B cell (primary cell): ENCODE data around the gene UBQLN3. TPM values are rescaled to one million over a fixed set of nuclear protein-coding genes. Genes with fewer than 3 reads are reported as not detected.

Source experiments
- ATAC-seq: fragments of 200-7000 bp; cut with Tn5 transposase; one replicate; pipeline ENCODE4 v1.10.0; 2021; ENCODE audit warnings: low read depth, mild to moderate bottlenecking, moderate number of reproducible peaks, moderate library complexity
- CTCF ChIA-PET: fragments of 350-600 bp; sonication (Branson Sonifier 250); formaldehyde crosslinking; loops from one replicate; lab custom pipeline; 2021; ENCODE audit warnings: antibody characterized with exemption, inconsistent platforms; lab: Charles Lee
- POLR2A ChIA-PET: fragments of 350-600 bp; sonication (Branson Sonifier 250); formaldehyde crosslinking; loops from one replicate; lab custom pipeline; 2021; ENCODE audit warnings: antibody characterized with exemption; lab: Charles Lee
- DNase-seq: peaks from one replicate; pipeline ENCODE4 v3.0.0; 2013
- H2AFZ ChIP-seq: 2 replicates; pipeline ENCODE4 v1.6.1; 2012; ENCODE audit warnings: mild to moderate bottlenecking, low read depth, low read length; ENCODE audit not compliant: insufficient read depth, poor library complexity, severe bottlenecking
- H3K27ac ChIP-seq, 2 donors: 1 replicate in 1 of 2; 2 replicates in 1 of 2; pipeline ENCODE4 v1.5.1; 2012 to 2013; ENCODE audit warnings: low read length in 2 of 2, mild to moderate bottlenecking in 2 of 2, moderate library complexity in 1 of 2
- H3K27me3 ChIP-seq, 4 experiments: fragments of 200-600 bp in 1 of 4; sonication (generic) in 1 of 4; replicated peaks in 1 of 4; 1 replicate in 2 of 4; 2 replicates in 2 of 4; pipeline versions ENCODE4 v1.6.1 to v1.7.0; 2013 to 2016; ENCODE audit warnings: low read length in 3 of 4, mild to moderate bottlenecking in 2 of 4, mixed read lengths in 1 of 4, moderate library complexity in 1 of 4; ENCODE audit not compliant: insufficient read depth in 4 of 4, control insufficient read depth in 3 of 4; ENCODE audit errors: control extremely low read depth in 1 of 4
- H3K36me3 ChIP-seq, 2 experiments: replicated peaks in 1 of 2; 1 replicate in 1 of 2; 2 replicates in 1 of 2; pipeline versions ENCODE4 v1.6.1 to v1.7.1; 2013; ENCODE audit warnings: low read length in 1 of 2; ENCODE audit not compliant: insufficient read depth in 2 of 2, control insufficient read depth in 1 of 2; ENCODE audit errors: control extremely low read depth in 1 of 2, extremely low read depth in 1 of 2
- H3K4me1 ChIP-seq, 2 donors: fragments of 200-600 bp in 1 of 2; sonication (generic) in 1 of 2; 1 replicate in 1 of 2; 2 replicates in 1 of 2; pipeline versions ENCODE4 v1.5.1 to v1.6.1; 2013 to 2017; ENCODE audit warnings: low read length in 2 of 2; ENCODE audit not compliant: control insufficient read depth in 2 of 2, insufficient read depth in 2 of 2
- H3K4me2 ChIP-seq: replicated peaks from 2 replicates; pipeline ENCODE3; 2012; ENCODE audit warnings: mild to moderate bottlenecking, low read depth, low read length; ENCODE audit not compliant: poor library complexity, severe bottlenecking
- H3K4me3 ChIP-seq, 5 experiments: fragments of 200-600 bp in 1 of 5; sonication (generic) in 1 of 5; 1 replicate in 3 of 5; 2 replicates in 2 of 5; pipeline versions ENCODE4 v1.5.1 to v1.7.0; 2011 to 2016; ENCODE audit warnings: low read length in 4 of 5, mild to moderate bottlenecking in 4 of 5, low read depth in 2 of 5, control low read depth in 1 of 5, moderate library complexity in 1 of 5; ENCODE audit not compliant: insufficient read depth in 1 of 5; ENCODE audit errors: control extremely low read depth in 1 of 5, extremely low read depth in 1 of 5
- H3K79me2 ChIP-seq: fragments of 200-600 bp; sonication (generic); one replicate; pipeline ENCODE4 v1.6.0; 2016; ENCODE audit warnings: low read length; ENCODE audit not compliant: control insufficient read depth, insufficient read depth
- H3K9ac ChIP-seq: fragments of 200-600 bp; sonication (generic); 2 replicates; pipeline ENCODE4 v1.6.1; 2017; ENCODE audit warnings: mild to moderate bottlenecking, low read length, moderate library complexity
- H3K9me3 ChIP-seq, 3 donors: one replicate each; pipeline versions ENCODE4 v1.6.1 to v1.7.1; 2013; ENCODE audit warnings: low read length in 2 of 3; ENCODE audit not compliant: control insufficient read depth in 2 of 3, insufficient read depth in 1 of 3; ENCODE audit errors: control extremely low read depth in 1 of 3
- H4K20me1 ChIP-seq: 2 replicates; pipeline ENCODE4 v1.6.0; 2012; ENCODE audit warnings: mild to moderate bottlenecking, low read length; ENCODE audit not compliant: insufficient read depth, control insufficient read depth, poor library complexity, severe bottlenecking
- H3K27ac Mint-ChIP-seq: one replicate; pipeline ENCODE4 v1.8.0; 2021; ENCODE audit warnings: mixed read lengths
- H3K27me3 Mint-ChIP-seq: one replicate; pipeline ENCODE4 v1.8.0; 2021; ENCODE audit warnings: mixed read lengths
- H3K4me1 Mint-ChIP-seq: one replicate; pipeline ENCODE4 v1.8.0; 2021; ENCODE audit warnings: mixed read lengths
- H3K4me3 Mint-ChIP-seq: one replicate; pipeline ENCODE4 v1.8.0; 2021; ENCODE audit warnings: mixed read lengths
- H3K9me3 Mint-ChIP-seq: one replicate; pipeline ENCODE4 v1.8.0; 2022; ENCODE audit warnings: mixed read lengths; ENCODE audit not compliant: insufficient read depth
- EZH2 ChIP-seq: IDR thresholded peaks from 2 replicates; pipeline ENCODE4 v1.6.1; 2012; ENCODE audit warnings: borderline replicate concordance, low read depth, mild to moderate bottlenecking, moderate library complexity, low read length; ENCODE audit not compliant: insufficient read depth, poor library complexity, severe bottlenecking
- WGBS: methylation state at CpG from one replicate; pipeline ENCODE4 v1.1.5; 2013; ENCODE audit warnings: missing lambda C conversion rate; ENCODE audit not compliant: insufficient coverage; 5-methylcytosine and 5-hydroxymethylcytosine counted together
- intact Hi-C: fragments of 100-400 bp; cut with micrococcal nuclease; formaldehyde crosslinking; loops from one replicate; pipeline ENCODE4 v1.10.0; 2022
- polyA plus RNA-seq: library from polyadenylated mRNA; depleted of rRNA; stranded (reverse); fragments of >200 nt; gene quantifications from 2 replicates; pipeline ENCODE4 v1.2.3, GENCODE V29; 2012
- total RNA-seq, 2 donors: library from RNA; stranded (reverse); fragments of 120-200 nt in 1 of 2; gene quantifications; 1 replicate in 1 of 2; 2 replicates in 1 of 2; pipeline versions ENCODE4 v1.2.3 to v1.2.4, GENCODE V29; 2013 to 2022
- TF ChIP-seq, protein P1 (sequence below): fragments of 200-600 bp; IDR thresholded peaks from one replicate; pipeline ENCODE4 v1.8.0; 2022; ENCODE audit warnings: antibody characterized with exemption, mild to moderate bottlenecking

Gene UBQLN3
- total and polyA plus RNA-seq, 2 donors (not counting 1 experiment from before 2014, with no cell fraction given): 0.59 TPM; not detected in 1

DNA sequence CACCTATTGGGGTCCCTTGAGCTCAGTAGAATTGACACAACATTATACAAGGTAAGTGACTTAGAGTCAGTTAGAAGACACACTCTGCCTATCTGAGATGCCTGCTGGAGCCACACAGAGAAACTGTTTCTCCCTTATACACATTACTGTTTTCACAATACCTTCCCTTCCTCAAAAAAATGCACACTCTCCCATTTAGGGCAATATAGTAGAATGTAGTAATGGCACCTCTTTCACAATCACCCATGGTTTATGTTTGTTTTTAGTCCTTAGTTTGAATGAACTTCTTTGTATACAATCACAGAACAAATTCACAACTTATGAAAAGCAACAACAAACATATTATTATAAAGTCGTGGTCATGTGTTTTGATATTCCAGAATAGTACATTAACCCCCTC, 24.3 kb upstream of the UBQLN3 start:
- Mint-ChIP-seq H3K9me3 (no peaks in the 10 kb centered on the region), H3K27me3 (peaks cover 9% of the 10 kb centered on the region), H3K4me3 (no peak overlapping the region), H3K27ac (no peak overlapping the region), H3K4me1 (no peaks in the 10 kb centered on the region)
- no CpG with 5 or more reads among the region's 1 CpG for WGBS
- H3K4me3 ChIP-seq: no peak overlapping the region
- H4K20me1 ChIP-seq: no peaks in the 10 kb centered on the region
- H3K4me2 ChIP-seq: no peak overlapping the region
- POLR2A ChIA-PET: no interaction called here
- H3K9ac ChIP-seq: no peak overlapping the region
- intact Hi-C loops: no loop called here
- CTCF ChIA-PET: no interaction called here
- H3K27ac ChIP-seq: no peak overlapping the region
- H3K36me3 ChIP-seq: no peaks in the 10 kb centered on the region
- no peaks in the 10 kb centered on the region for H3K4me1 ChIP-seq
- H2AFZ ChIP-seq: no peak overlapping the region
- no peaks in the 10 kb centered on the region for H3K79me2 ChIP-seq
- peaks cover 0 to 4% (median 0%) of the 10 kb centered on the region in 3 donors for H3K9me3 ChIP-seq
- ATAC-seq (no peak), DNase-seq (no peak)
- TF ChIP-seq, protein P1, sequence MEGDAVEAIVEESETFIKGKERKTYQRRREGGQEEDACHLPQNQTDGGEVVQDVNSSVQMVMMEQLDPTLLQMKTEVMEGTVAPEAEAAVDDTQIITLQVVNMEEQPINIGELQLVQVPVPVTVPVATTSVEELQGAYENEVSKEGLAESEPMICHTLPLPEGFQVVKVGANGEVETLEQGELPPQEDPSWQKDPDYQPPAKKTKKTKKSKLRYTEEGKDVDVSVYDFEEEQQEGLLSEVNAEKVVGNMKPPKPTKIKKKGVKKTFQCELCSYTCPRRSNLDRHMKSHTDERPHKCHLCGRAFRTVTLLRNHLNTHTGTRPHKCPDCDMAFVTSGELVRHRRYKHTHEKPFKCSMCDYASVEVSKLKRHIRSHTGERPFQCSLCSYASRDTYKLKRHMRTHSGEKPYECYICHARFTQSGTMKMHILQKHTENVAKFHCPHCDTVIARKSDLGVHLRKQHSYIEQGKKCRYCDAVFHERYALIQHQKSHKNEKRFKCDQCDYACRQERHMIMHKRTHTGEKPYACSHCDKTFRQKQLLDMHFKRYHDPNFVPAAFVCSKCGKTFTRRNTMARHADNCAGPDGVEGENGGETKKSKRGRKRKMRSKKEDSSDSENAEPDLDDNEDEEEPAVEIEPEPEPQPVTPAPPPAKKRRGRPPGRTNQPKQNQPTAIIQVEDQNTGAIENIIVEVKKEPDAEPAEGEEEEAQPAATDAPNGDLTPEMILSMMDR: no peak
- TF ChIP-seq EZH2: no peak
- H3K27me3 ChIP-seq: no peaks in the 10 kb centered on the region

DNA sequence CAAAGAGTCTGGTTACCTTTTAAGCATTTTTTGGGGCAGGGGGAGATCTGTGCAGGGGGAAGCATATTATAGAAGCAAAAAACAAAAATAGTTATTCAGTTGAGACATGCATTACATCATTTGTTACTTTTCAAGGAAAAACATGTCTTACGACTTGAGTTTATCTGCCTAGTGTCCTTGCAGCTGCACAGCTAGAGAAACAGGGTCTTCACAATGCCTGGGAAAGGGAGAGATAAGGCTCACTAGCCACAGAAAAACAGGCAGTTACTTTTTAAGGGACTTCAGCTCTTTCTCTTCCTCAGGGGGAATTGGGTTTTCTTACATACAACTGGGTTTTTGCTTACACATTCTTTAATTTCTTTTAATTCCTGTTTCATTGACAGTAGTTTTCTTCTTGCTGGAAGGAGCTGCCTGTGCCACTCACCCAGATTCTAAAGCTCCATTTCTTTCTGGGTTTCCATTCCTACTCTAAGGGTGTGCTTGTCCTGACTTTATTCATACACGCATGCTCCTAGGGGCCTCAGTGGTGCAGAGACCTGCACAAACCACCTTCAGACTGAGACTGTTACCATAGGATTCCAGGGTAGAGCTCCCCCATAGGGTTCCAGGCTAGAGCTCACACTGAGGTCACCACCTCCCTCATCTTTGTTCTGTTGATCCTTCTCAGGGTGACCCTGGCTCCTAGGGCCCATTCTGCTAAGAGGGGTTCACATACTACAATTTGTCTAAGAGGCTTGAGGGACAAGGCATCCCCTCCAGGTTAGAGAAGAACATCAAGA, 21.5 kb upstream of the UBQLN3 start:
- CTCF ChIA-PET: no interaction called here
- Histone ChIP-seq H3K4me2 (no peak overlapping the region), H3K9ac (no peak overlapping the region), H3K27me3 (no peaks in the 10 kb centered on the region), H3K4me3 (no peak overlapping the region), H4K20me1 (no peaks in the 10 kb centered on the region), H3K9me3 (no peaks in the 10 kb centered on the region), H3K4me1 (no peaks in the 10 kb centered on the region), H2AFZ (no peak overlapping the region), H3K79me2 (no peaks in the 10 kb centered on the region), H3K36me3 (no peaks in the 10 kb centered on the region), H3K27ac (no peak overlapping the region)
- intact Hi-C loops: no loop called here
- H3K27ac Mint-ChIP-seq: no peak overlapping the region
- H3K9me3 Mint-ChIP-seq: no peaks in the 10 kb centered on the region
- WGBS: 100% methylated on average over 2 of the region's 2 CpGs
- DNase-seq: no peak
- no peak for ATAC-seq
- TF ChIP-seq, protein P1: no peak
- TF ChIP-seq EZH2: no peak
- no peaks in the 10 kb centered on the region for H3K4me1 Mint-ChIP-seq
- H3K27me3 Mint-ChIP-seq: peaks cover 3% of the 10 kb centered on the region
- POLR2A ChIA-PET: no interaction called here
- no peak overlapping the region for H3K4me3 Mint-ChIP-seq
